SK-N-SH (cell line): Measurements from ENCODE around the gene C11orf91. TPM values are rescaled to one million over a fixed set of nuclear protein-coding genes. Genes with fewer than 3 reads are reported as not detected.

Source experiments
- CTCF ChIA-PET: fragments of 300-600, 350-600 bp; formaldehyde crosslinking; extraction: SDS; loops from one replicate; lab custom pipeline; 2021; lab: Yijun Ruan, JAX
- POLR2A ChIA-PET: fragments of 350-600 bp; sonication (Branson Sonifier 250); formaldehyde crosslinking; extraction: SDS; loops from one replicate; lab custom pipeline; 2020; ENCODE audit warnings: antibody characterized with exemption, inconsistent platforms; lab: Yijun Ruan, JAX
- DNase-seq: peaks from one replicate; pipeline ENCODE4 v3.0.0; 2012
- H2AFZ ChIP-seq: fragments of 200-600 bp; sonication (generic); 2 replicates; pipeline ENCODE4 v1.8.1; 2016; ENCODE audit warnings: antibody characterized with exemption, mild to moderate bottlenecking, low read depth
- H3F3A ChIP-seq: fragments of 200-600 bp; sonication (generic); replicated peaks from 2 replicates; pipeline ENCODE3; 2016; ENCODE audit warnings: antibody characterized with exemption, mild to moderate bottlenecking; ENCODE audit not compliant: insufficient read depth
- H3K27ac ChIP-seq, 2 experiments: fragments of 200-500 bp in 1 of 2; fragments of 200-600 bp in 1 of 2; sonication (Bioruptor generic) in 1 of 2; sonication (generic), shearing (Covaris generic) in 1 of 2; 2 replicates each; pipeline versions ENCODE4 v1.5.1 to v1.6.1; 2014 to 2016; ENCODE audit warnings: low read depth in 2 of 2, inconsistent platforms in 1 of 2, low read length in 1 of 2, mild to moderate bottlenecking in 1 of 2, mixed read lengths in 1 of 2
- H3K27me3 ChIP-seq: fragments of 200-600 bp; sonication (generic), shearing (Covaris generic); 2 replicates; pipeline ENCODE4 v1.6.1; 2016; ENCODE audit warnings: mixed run types; ENCODE audit not compliant: insufficient read depth
- H3K36me3 ChIP-seq, 2 experiments: fragments of 200-500 bp in 1 of 2; fragments of 200-600 bp in 1 of 2; sonication (Bioruptor generic) in 1 of 2; sonication (generic) in 1 of 2; replicated peaks in 1 of 2; 2 replicates each; pipeline versions ENCODE3 to v1.5.1; 2014 to 2016; ENCODE audit warnings: low read length in 1 of 2, mild to moderate bottlenecking in 1 of 2; ENCODE audit not compliant: insufficient read depth in 2 of 2, control insufficient read depth in 1 of 2
- H3K4me1 ChIP-seq, 2 experiments: fragments of 200-500 bp in 1 of 2; fragments of 200-600 bp in 1 of 2; sonication (Bioruptor generic) in 1 of 2; sonication (generic), shearing (Covaris generic) in 1 of 2; 2 replicates each; pipeline versions ENCODE4 v1.5.1 to v1.6.1; 2014 to 2016; ENCODE audit warnings: low read depth in 1 of 2, low read length in 1 of 2, mixed run types in 1 of 2; ENCODE audit not compliant: insufficient read depth in 2 of 2, control insufficient read depth in 1 of 2
- H3K4me2 ChIP-seq: fragments of 200-600 bp; sonication (generic), shearing (Covaris generic); 2 replicates; pipeline ENCODE4 v1.6.1; 2017; ENCODE audit warnings: mixed run types
- H3K4me3 ChIP-seq, 2 experiments: fragments of 200-500 bp in 1 of 2; fragments of 200-600 bp in 1 of 2; sonication (Bioruptor generic) in 1 of 2; sonication (generic), shearing (Covaris generic) in 1 of 2; 2 replicates each; pipeline versions ENCODE4 v1.5.1 to v1.8.1; 2014 to 2016; ENCODE audit warnings: low read depth in 2 of 2, inconsistent platforms in 1 of 2, low read length in 1 of 2, mild to moderate bottlenecking in 1 of 2, mixed read lengths in 1 of 2, moderate library complexity in 1 of 2
- H3K79me2 ChIP-seq: fragments of 200-600 bp; sonication (generic); 2 replicates; pipeline ENCODE4 v1.8.1; 2017; ENCODE audit warnings: mild to moderate bottlenecking; ENCODE audit not compliant: insufficient read depth
- H3K9ac ChIP-seq: fragments of 200-600 bp; sonication (generic); 2 replicates; pipeline ENCODE4 v1.6.1; 2017; ENCODE audit warnings: mixed run types
- H3K9me2 ChIP-seq: fragments of 200-600 bp; sonication (generic); 2 replicates; pipeline ENCODE4 v1.6.1; 2017; ENCODE audit warnings: mixed run types
- H3K9me3 ChIP-seq: fragments of 200-600 bp; sonication (generic); 2 replicates; pipeline ENCODE4 v1.6.1; 2017; ENCODE audit warnings: mixed run types, mild to moderate bottlenecking, moderate library complexity
- H4K20me1 ChIP-seq: fragments of 200-600 bp; sonication (generic); 2 replicates; pipeline ENCODE4 v1.6.1; 2017; ENCODE audit warnings: mild to moderate bottlenecking, mixed run types; ENCODE audit not compliant: insufficient read depth
- CHD2 ChIP-seq: fragments of 150-350 bp; IDR thresholded peaks from 2 replicates; pipeline ENCODE4 v1.6.1; 2018; ENCODE audit warnings: low read length; ENCODE audit not compliant: partially characterized antibody
- ELF1 ChIP-seq: IDR thresholded peaks from 2 replicates; pipeline ENCODE4 v1.4.0; 2012
- FOXJ3 ChIP-seq: sonication (generic); formaldehyde crosslinking; IDR thresholded peaks from 2 replicates; pipeline ENCODE4 v1.5.1; 2020; ENCODE audit warnings: mild to moderate bottlenecking, missing genetic modification reagents
- FOXM1 ChIP-seq: IDR thresholded peaks from 2 replicates; pipeline ENCODE4 v1.4.0; 2012; ENCODE audit warnings: low read depth, mild to moderate bottlenecking
- MEF2A ChIP-seq: IDR thresholded peaks from 2 replicates; pipeline ENCODE4 v1.4.0; 2012; ENCODE audit warnings: low read depth, borderline replicate concordance
- MXI1 ChIP-seq: IDR thresholded peaks from 2 replicates; pipeline ENCODE4 v1.6.1; 2012; ENCODE audit warnings: mild to moderate bottlenecking, low read depth, low read length, improper control_type of control experiment
- NFIC ChIP-seq: IDR thresholded peaks from 2 replicates; pipeline ENCODE4 v1.4.0; 2012; ENCODE audit warnings: borderline replicate concordance
- NRF1 ChIP-seq: IDR thresholded peaks from 2 replicates; pipeline ENCODE4 v1.6.1; 2012; ENCODE audit warnings: low read depth, mild to moderate bottlenecking, low read length
- POLR2AphosphoS5 ChIP-seq: IDR thresholded peaks from 2 replicates; pipeline ENCODE4 v1.6.1; 2012; ENCODE audit warnings: low read depth, low read length
- RAD21 ChIP-seq: IDR thresholded peaks from 2 replicates; pipeline ENCODE4 v1.6.1; 2012; ENCODE audit warnings: mild to moderate bottlenecking, low read length
- RFX5 ChIP-seq: IDR thresholded peaks from 2 replicates; pipeline ENCODE4 v1.6.1; 2012; ENCODE audit warnings: mild to moderate bottlenecking, improper control_type of control experiment, low read length
- SMC3 ChIP-seq: IDR thresholded peaks from 2 replicates; pipeline ENCODE4 v1.6.1; 2012; ENCODE audit warnings: low read depth, low read length, improper control_type of control experiment
- TCF12 ChIP-seq: IDR thresholded peaks from 2 replicates; pipeline ENCODE4 v1.4.0; 2012
- TEAD4 ChIP-seq: IDR thresholded peaks from 2 replicates; pipeline ENCODE4 v1.4.0; 2012; ENCODE audit warnings: mild to moderate bottlenecking, borderline replicate concordance; ENCODE audit not compliant: insufficient read depth
- YY1 ChIP-seq: IDR thresholded peaks from 2 replicates; pipeline ENCODE4 v1.4.0; 2012; ENCODE audit warnings: low read depth, mild to moderate bottlenecking
- WGBS: methylation state at CpG from one replicate; pipeline ENCODE4 v1.1.6; 2017; ENCODE audit warnings: low lambda C conversion rate; 5-methylcytosine and 5-hydroxymethylcytosine counted together
- polyA plus RNA-seq, 3 experiments: library from polyadenylated mRNA; depleted of rRNA; stranded (reverse); fragments of >200 nt; gene quantifications; 2 replicates each; pipeline ENCODE4 v1.2.3, GENCODE V29; 2012
- TF ChIP-seq, protein P1 (sequence below): fragments of 200-600 bp; sonication (generic); IDR thresholded peaks from 2 replicates; pipeline ENCODE4 v1.6.1; 2017; ENCODE audit warnings: antibody characterized with exemption, mild to moderate bottlenecking, moderate library complexity
- TF ChIP-seq, protein P2 (sequence below): fragments of 150-350 bp; IDR thresholded peaks from 2 replicates; pipeline ENCODE4 v1.6.1; 2017; ENCODE audit warnings: antibody characterized with exemption, low read length, low read depth, borderline replicate concordance
- TF ChIP-seq, protein P3 (sequence below): IDR thresholded peaks from 2 replicates; pipeline ENCODE4 v1.4.0; 2012; ENCODE audit warnings: low read depth
- TF ChIP-seq, protein P4 (sequence below): IDR thresholded peaks from 2 replicates; pipeline ENCODE4 v1.6.1; 2012; ENCODE audit warnings: mild to moderate bottlenecking, low read depth, low read length, moderate library complexity

C11orf91 gene
- polyA plus RNA-seq, 1 of the 3 experiments (the other 2 are of a cell fraction), result 0.15 TPM

DNA sequence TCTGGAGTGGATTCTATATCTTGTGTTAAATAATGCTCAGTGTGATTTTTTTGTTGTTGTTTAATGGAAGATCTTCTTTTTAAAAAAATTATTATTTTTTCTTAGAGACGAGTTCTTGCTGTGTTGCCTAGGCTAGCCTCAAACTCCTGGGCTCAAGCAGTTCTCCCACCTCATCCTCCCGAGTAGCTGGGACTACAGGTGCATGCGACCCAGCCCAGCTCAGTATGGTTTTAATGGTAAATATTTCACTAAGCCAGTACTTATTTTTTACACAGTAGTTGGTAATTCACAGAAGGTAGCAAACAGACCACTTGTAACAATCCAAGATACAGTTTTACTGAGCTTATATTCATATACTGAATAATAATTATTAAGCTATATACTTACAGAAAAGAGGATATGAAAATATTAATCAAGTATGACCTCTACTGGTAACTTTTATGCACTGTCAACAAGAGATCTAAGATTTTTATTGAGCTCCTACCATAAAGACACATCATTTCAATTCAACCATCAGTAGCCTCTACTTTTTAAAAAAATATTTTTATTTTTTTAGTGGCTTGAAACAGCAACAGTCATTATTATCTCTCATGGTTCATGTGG, 41.7 kb upstream of the C11orf91 start:
- no peak overlapping the region for H3K9ac ChIP-seq
- H3K36me3 ChIP-seq, result peaks cover 14 to 29% of the 10 kb centered on the region in 2 experiments
- no peak overlapping the region for H3K4me3 ChIP-seq
- TF ChIP-seq POLR2AphosphoS5, result no peak
- TF ChIP-seq, protein P1, sequence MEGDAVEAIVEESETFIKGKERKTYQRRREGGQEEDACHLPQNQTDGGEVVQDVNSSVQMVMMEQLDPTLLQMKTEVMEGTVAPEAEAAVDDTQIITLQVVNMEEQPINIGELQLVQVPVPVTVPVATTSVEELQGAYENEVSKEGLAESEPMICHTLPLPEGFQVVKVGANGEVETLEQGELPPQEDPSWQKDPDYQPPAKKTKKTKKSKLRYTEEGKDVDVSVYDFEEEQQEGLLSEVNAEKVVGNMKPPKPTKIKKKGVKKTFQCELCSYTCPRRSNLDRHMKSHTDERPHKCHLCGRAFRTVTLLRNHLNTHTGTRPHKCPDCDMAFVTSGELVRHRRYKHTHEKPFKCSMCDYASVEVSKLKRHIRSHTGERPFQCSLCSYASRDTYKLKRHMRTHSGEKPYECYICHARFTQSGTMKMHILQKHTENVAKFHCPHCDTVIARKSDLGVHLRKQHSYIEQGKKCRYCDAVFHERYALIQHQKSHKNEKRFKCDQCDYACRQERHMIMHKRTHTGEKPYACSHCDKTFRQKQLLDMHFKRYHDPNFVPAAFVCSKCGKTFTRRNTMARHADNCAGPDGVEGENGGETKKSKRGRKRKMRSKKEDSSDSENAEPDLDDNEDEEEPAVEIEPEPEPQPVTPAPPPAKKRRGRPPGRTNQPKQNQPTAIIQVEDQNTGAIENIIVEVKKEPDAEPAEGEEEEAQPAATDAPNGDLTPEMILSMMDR, result peak; percentile 73
- TF ChIP-seq RAD21, result peak; percentile 59
- no peak for TF ChIP-seq MXI1
- no peak for TF ChIP-seq YY1
- TF ChIP-seq FOXM1, result no peak
- no peak for TF ChIP-seq NFIC
- TF ChIP-seq, protein P2, sequence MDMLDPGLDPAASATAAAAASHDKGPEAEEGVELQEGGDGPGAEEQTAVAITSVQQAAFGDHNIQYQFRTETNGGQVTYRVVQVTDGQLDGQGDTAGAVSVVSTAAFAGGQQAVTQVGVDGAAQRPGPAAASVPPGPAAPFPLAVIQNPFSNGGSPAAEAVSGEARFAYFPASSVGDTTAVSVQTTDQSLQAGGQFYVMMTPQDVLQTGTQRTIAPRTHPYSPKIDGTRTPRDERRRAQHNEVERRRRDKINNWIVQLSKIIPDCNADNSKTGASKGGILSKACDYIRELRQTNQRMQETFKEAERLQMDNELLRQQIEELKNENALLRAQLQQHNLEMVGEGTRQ, result no peak
- TF ChIP-seq FOXJ3 (CRISPR knock-in tag), result no peak
- TF ChIP-seq TCF12, result no peak
- no peak for TF ChIP-seq NRF1
- no peak for TF ChIP-seq RFX5
- no peak for TF ChIP-seq TEAD4
- TF ChIP-seq SMC3, result 0 out of 2 replicates have a peak, but pooled peaks have one; percentile 9
- TF ChIP-seq ELF1, result no peak
- no peak for TF ChIP-seq MEF2A
- TF ChIP-seq, protein P3, sequence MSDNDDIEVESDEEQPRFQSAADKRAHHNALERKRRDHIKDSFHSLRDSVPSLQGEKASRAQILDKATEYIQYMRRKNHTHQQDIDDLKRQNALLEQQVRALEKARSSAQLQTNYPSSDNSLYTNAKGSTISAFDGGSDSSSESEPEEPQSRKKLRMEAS, result no peak
- no peak for TF ChIP-seq CHD2
- TF ChIP-seq, protein P4, sequence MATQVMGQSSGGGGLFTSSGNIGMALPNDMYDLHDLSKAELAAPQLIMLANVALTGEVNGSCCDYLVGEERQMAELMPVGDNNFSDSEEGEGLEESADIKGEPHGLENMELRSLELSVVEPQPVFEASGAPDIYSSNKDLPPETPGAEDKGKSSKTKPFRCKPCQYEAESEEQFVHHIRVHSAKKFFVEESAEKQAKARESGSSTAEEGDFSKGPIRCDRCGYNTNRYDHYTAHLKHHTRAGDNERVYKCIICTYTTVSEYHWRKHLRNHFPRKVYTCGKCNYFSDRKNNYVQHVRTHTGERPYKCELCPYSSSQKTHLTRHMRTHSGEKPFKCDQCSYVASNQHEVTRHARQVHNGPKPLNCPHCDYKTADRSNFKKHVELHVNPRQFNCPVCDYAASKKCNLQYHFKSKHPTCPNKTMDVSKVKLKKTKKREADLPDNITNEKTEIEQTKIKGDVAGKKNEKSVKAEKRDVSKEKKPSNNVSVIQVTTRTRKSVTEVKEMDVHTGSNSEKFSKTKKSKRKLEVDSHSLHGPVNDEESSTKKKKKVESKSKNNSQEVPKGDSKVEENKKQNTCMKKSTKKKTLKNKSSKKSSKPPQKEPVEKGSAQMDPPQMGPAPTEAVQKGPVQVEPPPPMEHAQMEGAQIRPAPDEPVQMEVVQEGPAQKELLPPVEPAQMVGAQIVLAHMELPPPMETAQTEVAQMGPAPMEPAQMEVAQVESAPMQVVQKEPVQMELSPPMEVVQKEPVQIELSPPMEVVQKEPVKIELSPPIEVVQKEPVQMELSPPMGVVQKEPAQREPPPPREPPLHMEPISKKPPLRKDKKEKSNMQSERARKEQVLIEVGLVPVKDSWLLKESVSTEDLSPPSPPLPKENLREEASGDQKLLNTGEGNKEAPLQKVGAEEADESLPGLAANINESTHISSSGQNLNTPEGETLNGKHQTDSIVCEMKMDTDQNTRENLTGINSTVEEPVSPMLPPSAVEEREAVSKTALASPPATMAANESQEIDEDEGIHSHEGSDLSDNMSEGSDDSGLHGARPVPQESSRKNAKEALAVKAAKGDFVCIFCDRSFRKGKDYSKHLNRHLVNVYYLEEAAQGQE, result no peak
- TF ChIP-seq, all 33 proteins: peak for 3
- Histone ChIP-seq H2AFZ (no peak overlapping the region), H3K4me2 (no peak overlapping the region), H3K79me2 (peaks cover 7% of the 10 kb centered on the region), H3K27ac (no peak overlapping the region), H3K4me1 (peaks cover 3 to 4% of the 10 kb centered on the region in 2 experiments; a peak in 3 of 4 replicates), H4K20me1 (no peaks in the 10 kb centered on the region), H3F3A (peaks cover 11% of the 10 kb centered on the region), H3K9me3 (no peaks in the 10 kb centered on the region), H3K9me2 (no peaks in the 10 kb centered on the region), H3K27me3 (no peaks in the 10 kb centered on the region)
- DNase-seq, result peak; percentile 20
- WGBS, result 66% methylated on average over 3 of the region's 3 CpGs
- ChIA-PET POLR2A (interaction anchor here (1.4 kb wide), 1 partner anchor 42 kb away, joined by 5 read pairs; no protein-coding TSS in a partner anchor), CTCF (interaction anchor here (0.6 to 2.2 kb wide), 44 partner anchors 8 to 578 kb away, joined by 3 to 31 read pairs (median 4); partner anchors contain the start of gene C11orf91)
